ENCODE data around the gene RTKN2.
"Not testable (repeated sequence)": the region's sequence is repeated elsewhere in the genome, so short reads cannot be mapped to it uniquely, and the experiment has no call there.

RTKN2 gene

GRCh38 chr10:62303922-62304321 lies 35.3 kb upstream of the RTKN2 start:
- ATAC-seq: no peak
- TF ChIP-seq ZFP30 (CRISPR knock-in tag; IDR thresholded peaks at IDR 0.05) (no peak), ZNF8 (CRISPR knock-in tag; IDR thresholded peaks at IDR 0.05) (no peak), RARB (CRISPR knock-in tag; IDR thresholded peaks at IDR 0.05) (no peak), ESRRG (CRISPR knock-in tag; IDR thresholded peaks at IDR 0.05) (no peak), POU6F1 (CRISPR knock-in tag; IDR thresholded peaks at IDR 0.05; ENCODE audit: borderline replicate concordance, low read depth) (no peak), ZFP3 (CRISPR knock-in tag; IDR thresholded peaks at IDR 0.05) (no peak), ISL1 (CRISPR knock-in tag; IDR thresholded peaks at IDR 0.05) (no peak), ARNTL (CRISPR knock-in tag; IDR thresholded peaks at IDR 0.05; ENCODE audit: borderline replicate concordance, low read depth) (no peak), TCF4 (CRISPR knock-in tag; IDR thresholded peaks at IDR 0.05; ENCODE audit: borderline replicate concordance) (no peak), ZNF70 (CRISPR knock-in tag; IDR thresholded peaks at IDR 0.05) (no peak), TOX (CRISPR knock-in tag; IDR thresholded peaks at IDR 0.05; ENCODE audit: borderline replicate concordance) (no peak)
- TF ChIP-seq, protein P1, sequence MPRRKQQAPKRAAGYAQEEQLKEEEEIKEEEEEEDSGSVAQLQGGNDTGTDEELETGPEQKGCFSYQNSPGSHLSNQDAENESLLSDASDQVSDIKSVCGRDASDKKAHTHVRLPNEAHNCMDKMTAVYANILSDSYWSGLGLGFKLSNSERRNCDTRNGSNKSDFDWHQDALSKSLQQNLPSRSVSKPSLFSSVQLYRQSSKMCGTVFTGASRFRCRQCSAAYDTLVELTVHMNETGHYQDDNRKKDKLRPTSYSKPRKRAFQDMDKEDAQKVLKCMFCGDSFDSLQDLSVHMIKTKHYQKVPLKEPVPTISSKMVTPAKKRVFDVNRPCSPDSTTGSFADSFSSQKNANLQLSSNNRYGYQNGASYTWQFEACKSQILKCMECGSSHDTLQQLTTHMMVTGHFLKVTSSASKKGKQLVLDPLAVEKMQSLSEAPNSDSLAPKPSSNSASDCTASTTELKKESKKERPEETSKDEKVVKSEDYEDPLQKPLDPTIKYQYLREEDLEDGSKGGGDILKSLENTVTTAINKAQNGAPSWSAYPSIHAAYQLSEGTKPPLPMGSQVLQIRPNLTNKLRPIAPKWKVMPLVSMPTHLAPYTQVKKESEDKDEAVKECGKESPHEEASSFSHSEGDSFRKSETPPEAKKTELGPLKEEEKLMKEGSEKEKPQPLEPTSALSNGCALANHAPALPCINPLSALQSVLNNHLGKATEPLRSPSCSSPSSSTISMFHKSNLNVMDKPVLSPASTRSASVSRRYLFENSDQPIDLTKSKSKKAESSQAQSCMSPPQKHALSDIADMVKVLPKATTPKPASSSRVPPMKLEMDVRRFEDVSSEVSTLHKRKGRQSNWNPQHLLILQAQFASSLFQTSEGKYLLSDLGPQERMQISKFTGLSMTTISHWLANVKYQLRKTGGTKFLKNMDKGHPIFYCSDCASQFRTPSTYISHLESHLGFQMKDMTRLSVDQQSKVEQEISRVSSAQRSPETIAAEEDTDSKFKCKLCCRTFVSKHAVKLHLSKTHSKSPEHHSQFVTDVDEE (CRISPR knock-in tag; IDR thresholded peaks at IDR 0.05): no peak
- TF ChIP-seq, protein P2, sequence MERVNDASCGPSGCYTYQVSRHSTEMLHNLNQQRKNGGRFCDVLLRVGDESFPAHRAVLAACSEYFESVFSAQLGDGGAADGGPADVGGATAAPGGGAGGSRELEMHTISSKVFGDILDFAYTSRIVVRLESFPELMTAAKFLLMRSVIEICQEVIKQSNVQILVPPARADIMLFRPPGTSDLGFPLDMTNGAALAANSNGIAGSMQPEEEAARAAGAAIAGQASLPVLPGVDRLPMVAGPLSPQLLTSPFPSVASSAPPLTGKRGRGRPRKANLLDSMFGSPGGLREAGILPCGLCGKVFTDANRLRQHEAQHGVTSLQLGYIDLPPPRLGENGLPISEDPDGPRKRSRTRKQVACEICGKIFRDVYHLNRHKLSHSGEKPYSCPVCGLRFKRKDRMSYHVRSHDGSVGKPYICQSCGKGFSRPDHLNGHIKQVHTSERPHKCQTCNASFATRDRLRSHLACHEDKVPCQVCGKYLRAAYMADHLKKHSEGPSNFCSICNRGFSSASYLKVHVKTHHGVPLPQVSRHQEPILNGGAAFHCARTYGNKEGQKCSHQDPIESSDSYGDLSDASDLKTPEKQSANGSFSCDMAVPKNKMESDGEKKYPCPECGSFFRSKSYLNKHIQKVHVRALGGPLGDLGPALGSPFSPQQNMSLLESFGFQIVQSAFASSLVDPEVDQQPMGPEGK (CRISPR knock-in tag; IDR thresholded peaks at IDR 0.05; ENCODE audit: borderline replicate concordance): no peak
- TF ChIP-seq, protein P3, sequence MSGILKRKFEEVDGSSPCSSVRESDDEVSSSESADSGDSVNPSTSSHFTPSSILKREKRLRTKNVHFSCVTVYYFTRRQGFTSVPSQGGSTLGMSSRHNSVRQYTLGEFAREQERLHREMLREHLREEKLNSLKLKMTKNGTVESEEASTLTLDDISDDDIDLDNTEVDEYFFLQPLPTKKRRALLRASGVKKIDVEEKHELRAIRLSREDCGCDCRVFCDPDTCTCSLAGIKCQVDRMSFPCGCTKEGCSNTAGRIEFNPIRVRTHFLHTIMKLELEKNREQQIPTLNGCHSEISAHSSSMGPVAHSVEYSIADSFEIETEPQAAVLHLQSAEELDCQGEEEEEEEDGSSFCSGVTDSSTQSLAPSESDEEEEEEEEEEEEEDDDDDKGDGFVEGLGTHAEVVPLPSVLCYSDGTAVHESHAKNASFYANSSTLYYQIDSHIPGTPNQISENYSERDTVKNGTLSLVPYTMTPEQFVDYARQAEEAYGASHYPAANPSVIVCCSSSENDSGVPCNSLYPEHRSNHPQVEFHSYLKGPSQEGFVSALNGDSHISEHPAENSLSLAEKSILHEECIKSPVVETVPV (CRISPR knock-in tag; IDR thresholded peaks at IDR 0.05): no peak

GRCh38 chr10:62302760-62303159 lies 34.1 kb upstream of the RTKN2 start:
- TF ChIP-seq ESRRG (CRISPR knock-in tag; IDR thresholded peaks at IDR 0.05) (no peak), GLIS3 (CRISPR knock-in tag; IDR thresholded peaks at IDR 0.05) (no peak), TCF4 (CRISPR knock-in tag; IDR thresholded peaks at IDR 0.05; ENCODE audit: borderline replicate concordance) (no peak), TOX (CRISPR knock-in tag; IDR thresholded peaks at IDR 0.05; ENCODE audit: borderline replicate concordance) (no peak)
- TF ChIP-seq, protein P3 (CRISPR knock-in tag; IDR thresholded peaks at IDR 0.05): no peak
- no peak for ATAC-seq

DNA sequence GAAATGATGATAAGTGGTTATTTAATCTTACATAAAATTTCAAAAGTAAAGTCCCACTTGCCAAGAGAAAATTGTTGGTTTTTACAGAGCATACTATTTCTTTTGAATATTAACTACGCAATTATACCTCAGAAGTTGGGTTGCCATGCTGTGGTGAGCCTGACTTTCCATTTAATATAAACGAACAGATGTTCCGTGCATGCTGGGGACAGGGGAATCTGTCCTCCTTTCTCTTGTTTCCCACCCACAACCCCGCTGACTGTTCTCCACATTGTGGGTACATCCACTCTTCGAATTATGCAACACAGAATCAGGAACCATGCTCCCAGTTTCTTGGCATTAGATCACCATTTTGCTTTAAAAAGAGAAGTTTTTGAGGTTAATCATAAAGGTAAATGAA lies 29.2 kb upstream of the RTKN2 start:
- no peak for ATAC-seq
- no peak for TF ChIP-seq ZNF565 (CRISPR knock-in tag; conservative IDR thresholded peaks at IDR 0.05; ENCODE audit: low read depth)
- TF ChIP-seq ZNF70 (CRISPR knock-in tag; IDR thresholded peaks at IDR 0.05): no peak
- TF ChIP-seq, protein P3 (CRISPR knock-in tag; IDR thresholded peaks at IDR 0.05): no peak
- TF ChIP-seq RARB (CRISPR knock-in tag; IDR thresholded peaks at IDR 0.05): no peak

DNA sequence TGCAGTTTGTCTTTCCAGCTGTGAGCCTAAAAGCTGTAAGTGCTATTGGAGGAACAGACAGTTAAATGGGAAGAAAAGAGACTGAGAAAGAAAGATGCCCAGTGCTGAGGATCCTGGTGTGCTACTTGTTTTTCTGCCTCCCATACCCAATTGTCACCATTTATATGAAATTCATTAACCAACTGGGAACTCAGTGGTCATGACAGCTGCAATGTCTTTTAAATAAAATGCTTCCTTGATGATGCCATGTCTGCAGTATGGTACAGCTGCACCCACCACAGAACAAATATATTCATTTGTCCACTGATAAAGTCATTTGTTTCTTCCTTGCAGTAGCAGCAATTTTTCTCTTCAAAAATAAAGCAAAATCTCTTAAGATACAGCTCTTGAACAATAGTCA lies 15.6 kb upstream of the RTKN2 start:
- ATAC-seq: no peak
- no peak for TF ChIP-seq GLIS3 (CRISPR knock-in tag; IDR thresholded peaks at IDR 0.05)

GRCh38 chr10:62281348-62281747 lies 12.7 kb upstream of the RTKN2 start:
- not testable (repeated sequence) for ATAC-seq

DNA sequence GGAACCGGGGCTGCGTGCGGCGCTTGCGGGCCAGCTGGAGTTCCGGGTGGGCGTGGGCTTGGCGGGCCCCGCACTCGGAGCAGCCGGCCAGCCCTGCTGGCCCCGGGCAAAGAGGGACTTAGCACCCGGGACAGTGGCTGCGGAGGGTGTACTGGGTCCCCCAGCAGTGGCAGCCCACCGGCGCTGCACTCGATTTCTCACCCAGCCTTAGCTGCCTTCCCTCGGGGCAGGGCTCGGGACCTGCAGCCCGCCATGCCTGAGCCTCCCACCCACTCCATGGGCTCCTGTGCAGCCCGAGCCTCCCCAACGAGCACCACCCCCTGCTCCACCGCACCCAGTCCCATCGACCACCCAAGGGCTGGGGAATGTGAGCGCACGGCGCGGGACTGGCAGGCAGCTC lies 11.7 kb upstream of the RTKN2 start:
- ATAC-seq: not testable (repeated sequence)
